WTC11 (cell line): ENCODE results near the gene MIEF2.

Experiments used
- ATF2 ChIP-seq: sonication (generic); formaldehyde crosslinking; IDR thresholded peaks from 2 replicates; pipeline ENCODE4 v1.8.1; 2022; ENCODE audit warnings: low read depth, missing genetic modification reagents, borderline replicate concordance
- CTCF ChIP-seq: fragments of 200-600 bp; IDR thresholded peaks from 2 replicates; pipeline ENCODE4 v1.8.0; 2022; ENCODE audit warnings: antibody characterized with exemption
- FOXJ3 ChIP-seq: sonication (generic); formaldehyde crosslinking; IDR thresholded peaks from 2 replicates; pipeline ENCODE4 v1.9.0; 2021; ENCODE audit warnings: missing genetic modification reagents, mild to moderate bottlenecking, borderline replicate concordance
- STAT6 ChIP-seq: sonication (generic); formaldehyde crosslinking; conservative IDR thresholded peaks from 2 replicates; pipeline ENCODE4 v1.8.1; 2023; ENCODE audit warnings: mild to moderate bottlenecking, low read depth, missing genetic modification reagents, moderate library complexity
- TEAD4 ChIP-seq: sonication (generic); formaldehyde crosslinking; IDR thresholded peaks from 2 replicates; pipeline ENCODE4 v1.8.0; 2022; ENCODE audit warnings: mild to moderate bottlenecking, missing genetic modification reagents
- USF2 ChIP-seq: sonication (generic); formaldehyde crosslinking; IDR thresholded peaks from 2 replicates; pipeline ENCODE4 v1.8.1; 2023; ENCODE audit warnings: mild to moderate bottlenecking, missing genetic modification reagents, moderate library complexity
- ZNF281 ChIP-seq: sonication (generic); formaldehyde crosslinking; IDR thresholded peaks from 2 replicates; pipeline ENCODE4 v1.8.0; 2023; ENCODE audit warnings: mild to moderate bottlenecking, missing genetic modification reagents
- ZNF416 ChIP-seq: fragments of 250-450 bp; sonication (Bioruptor Pico); IDR thresholded peaks from 2 replicates; pipeline ENCODE4 v1.9.0; 2021; ENCODE audit warnings: mild to moderate bottlenecking, inconsistent platforms

GRCh38 chr17:18225121-18225641, 35.3 kb upstream of the MIEF2 start, which contains the start of gene LLGL1:
- TF ChIP-seq ATF2 (CRISPR knock-in tag): no peak
- TF ChIP-seq ZNF416 (CRISPR knock-in tag): no peak
- no peak for TF ChIP-seq CTCF
- TF ChIP-seq FOXJ3 (CRISPR knock-in tag): no peak
- TF ChIP-seq TEAD4: no peak
- no peak for TF ChIP-seq STAT6
- no peak for TF ChIP-seq USF2
- no peak for TF ChIP-seq ZNF281 (CRISPR knock-in tag)
